CD4-positive, alpha-beta T cell treated with Interleukin-17A for 4 hours (primary cell): ENCODE data around the gene DEXI.
"Not testable (repeated sequence)": the region's sequence is repeated elsewhere in the genome, so short reads cannot be mapped to it uniquely, and the experiment has no call there.

Experiments used
- DNase-seq: peaks from one replicate; pipeline ENCODE4 v3.0.0-alpha.2; 2020; ENCODE audit warnings: mixed read lengths

Gene DEXI

GRCh38 chr16:10968498-10968897 is 26.2 kb upstream of the DEXI start:
- DNase-seq = no peak

DNA sequence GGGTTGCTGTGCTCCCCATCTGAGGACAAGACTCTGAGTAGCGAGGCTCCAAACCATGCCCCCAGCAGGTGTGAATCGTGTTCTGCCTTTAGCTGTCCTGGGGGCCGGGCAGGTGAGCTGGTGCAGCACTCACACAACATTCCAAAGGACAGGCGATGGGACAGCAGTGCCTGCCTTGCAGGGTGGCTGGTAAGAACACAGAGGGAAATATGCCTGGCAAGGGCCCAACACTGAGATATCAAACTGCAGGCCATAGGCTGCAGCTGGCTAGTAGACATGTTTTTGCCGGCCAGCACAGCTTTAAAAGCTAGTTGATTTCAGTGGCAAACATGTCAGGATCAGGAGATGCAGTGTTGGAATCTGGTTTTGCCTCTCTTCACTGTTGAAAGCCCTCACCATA is 25.7 kb upstream of the DEXI start:
- no peak for DNase-seq

- DNase-seq = not testable (repeated sequence)
Observed at GRCh38 chr16:10966559-10966958, 24.3 kb upstream of the DEXI start.

- no peak for DNase-seq
Observed at GRCh38 chr16:10966129-10966528, 23.9 kb upstream of the DEXI start.

DNA sequence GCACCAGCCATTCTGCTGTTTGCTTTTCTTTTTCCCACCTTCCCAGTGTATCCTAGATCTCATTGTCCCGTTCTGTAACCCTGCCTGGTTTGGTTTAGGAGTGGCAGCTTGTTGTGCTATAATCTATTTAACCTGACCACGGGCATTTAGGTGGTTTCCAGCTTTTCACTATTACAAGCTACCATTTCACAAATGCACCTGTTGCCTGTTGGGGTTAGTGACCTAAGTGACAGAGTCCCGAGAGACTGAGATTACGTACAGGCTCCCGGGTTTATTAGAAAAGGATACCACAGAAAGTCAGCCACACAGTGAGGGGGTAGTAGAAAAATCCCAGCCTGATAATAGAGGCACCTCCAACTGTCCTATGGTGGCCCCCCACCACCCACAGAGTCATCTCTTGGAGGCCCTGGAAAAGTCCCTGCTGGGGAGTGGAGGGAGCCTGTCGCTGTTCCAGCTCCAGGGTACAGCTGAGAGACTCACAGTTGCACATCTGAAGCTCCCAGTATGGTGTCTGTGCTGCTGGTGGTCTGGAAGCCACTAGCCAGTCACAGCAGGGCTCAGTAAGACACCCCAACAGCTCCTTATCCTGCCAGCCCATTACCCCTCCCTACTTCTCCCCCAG is 23.3 kb upstream of the DEXI start:
- DNase-seq = no peak

DNA sequence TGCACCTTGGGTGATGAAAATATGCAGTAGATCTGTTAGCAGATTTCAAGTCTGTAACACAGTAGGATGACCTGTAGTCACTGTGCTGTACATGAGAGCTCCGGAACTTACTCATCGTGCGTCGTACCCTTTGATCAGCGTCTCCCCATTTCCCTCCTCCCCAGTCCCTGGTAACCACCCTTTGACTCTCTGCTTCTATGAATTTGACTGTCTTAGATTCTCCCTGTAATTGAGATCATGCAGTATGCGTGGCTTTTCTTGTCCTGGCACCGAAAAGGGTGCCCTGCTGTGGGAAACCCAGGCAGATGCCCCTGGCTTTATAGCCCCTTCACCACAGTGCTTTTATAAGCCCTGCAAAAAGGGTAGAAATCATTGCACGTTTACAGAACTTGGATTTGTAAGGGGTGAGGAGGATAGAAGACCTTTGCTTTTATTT is 22.6 kb upstream of the DEXI start:
- DNase-seq = peak; percentile 70

DNA sequence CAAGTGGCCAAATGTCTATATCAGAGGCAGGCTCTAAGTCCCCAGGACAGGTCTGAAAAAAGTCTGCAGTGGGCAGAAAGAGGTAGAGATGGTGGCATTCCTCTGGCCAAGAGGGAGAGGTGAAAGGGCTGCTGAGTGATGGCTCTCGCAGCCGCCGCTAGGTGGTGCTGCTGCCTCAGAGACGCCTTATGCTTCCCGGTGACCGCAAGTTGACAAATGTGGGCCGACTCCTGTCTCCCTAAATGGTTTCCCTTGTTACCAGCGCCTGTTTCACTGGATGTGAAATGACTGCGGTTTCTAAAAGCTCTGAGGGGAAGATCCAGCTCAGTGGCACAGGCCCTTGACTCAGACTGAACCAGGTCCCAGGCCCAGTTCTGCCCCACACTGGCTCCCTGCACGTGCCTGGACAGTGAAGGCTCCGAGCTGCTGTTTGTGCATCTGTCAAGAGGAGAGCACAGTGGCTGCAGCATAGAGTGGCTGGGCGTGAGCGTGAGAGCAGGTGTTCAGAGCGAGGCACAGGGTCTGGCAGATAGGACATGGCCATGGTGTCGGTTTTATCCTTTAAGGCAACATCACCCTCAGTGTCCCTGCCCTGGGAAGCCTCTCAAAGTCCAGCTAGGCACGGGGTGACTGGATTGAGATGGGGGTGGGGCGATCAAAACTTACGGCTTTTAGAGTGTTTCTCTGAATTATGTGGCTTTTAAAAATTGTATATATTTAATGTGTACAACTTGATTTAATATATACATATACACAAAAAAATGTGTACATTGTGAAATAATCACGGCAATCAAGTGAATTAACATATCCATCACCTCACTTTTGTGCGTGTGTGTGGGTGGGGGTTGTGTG is 22.0 kb upstream of the DEXI start:
- peak; percentile 89 for DNase-seq

- no peak for DNase-seq
Observed at GRCh38 chr16:10961231-10961630, 19.0 kb upstream of the DEXI start.

DNA sequence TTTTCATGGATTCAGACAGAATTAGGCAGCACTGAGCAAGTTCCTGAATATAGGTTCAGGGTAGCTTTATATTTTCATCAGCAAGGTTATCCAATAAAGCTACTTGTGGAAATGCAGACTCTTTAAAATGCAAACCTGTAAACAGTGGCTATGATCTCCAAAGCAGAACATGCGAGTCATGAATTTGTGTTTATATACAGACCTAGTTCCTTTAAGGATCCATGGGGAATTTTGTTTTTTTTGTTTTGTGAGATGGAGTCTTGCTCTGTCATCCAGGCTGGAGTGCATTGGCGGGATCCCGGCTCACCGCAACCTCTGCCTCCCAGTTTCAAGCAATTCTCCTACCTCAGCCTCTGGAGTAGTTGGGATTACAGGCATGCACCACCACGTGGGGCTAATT is 16.9 kb upstream of the DEXI start:
- no peak for DNase-seq

DNA sequence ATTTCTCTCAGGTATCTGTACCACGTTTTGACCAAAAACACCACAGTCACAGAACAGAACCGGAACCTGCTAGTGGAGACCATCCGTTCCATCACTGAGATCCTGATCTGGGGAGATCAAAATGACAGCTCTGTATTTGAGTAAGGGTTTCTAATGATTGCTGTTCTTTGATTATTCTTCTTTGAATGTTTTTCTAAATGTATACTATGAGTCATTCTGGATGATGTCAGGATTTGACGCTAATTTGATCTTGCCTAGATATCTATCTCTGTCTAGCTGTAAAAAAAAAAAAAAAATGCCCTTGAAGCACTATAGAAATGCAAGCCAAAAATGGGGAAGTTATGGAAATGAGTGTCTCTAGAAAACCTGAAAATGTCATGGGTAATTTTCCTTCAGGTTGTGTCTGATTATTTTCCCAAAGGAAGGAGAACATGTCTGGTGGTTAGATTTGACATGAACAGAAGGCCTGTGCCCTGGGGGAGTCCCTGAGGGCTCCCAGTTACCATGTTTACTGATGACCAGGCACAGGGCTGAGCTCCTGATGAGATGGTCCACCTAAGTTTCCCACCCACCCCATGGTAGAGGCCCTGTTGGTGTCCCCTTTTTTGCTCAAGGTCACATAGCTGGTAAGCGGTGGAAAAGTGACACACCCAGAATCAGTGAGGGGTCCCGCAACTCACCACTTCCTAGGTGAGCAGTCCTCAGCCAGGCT is 15.7 kb upstream of the DEXI start:
- DNase-seq = no peak

DNA sequence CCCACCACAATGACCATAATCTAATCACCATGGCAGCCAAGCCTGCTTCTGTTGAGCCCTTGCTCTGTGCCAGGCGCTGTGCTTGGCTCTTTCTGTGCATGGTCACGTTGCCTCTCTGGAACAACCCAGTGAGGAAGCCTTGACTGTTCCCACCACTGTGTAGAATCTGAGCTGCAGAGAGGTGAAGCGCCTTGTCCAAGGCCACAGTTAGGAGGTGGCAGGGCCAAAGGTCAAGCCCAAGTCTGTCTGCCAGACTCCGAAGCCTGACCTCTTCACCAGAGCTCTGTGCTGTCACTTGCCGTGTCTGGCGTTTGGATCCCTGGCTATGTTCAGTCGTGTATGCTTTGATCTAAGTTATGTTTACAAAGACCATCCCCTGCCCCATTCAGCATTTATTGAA is 12.6 kb upstream of the DEXI start:
- no peak for DNase-seq

- DNase-seq = no peak
Observed at GRCh38 chr16:10951026-10951425, 8.8 kb upstream of the DEXI start.

GRCh38 chr16:10950393-10950792 is 8.1 kb upstream of the DEXI start:
- no peak for DNase-seq

DNA sequence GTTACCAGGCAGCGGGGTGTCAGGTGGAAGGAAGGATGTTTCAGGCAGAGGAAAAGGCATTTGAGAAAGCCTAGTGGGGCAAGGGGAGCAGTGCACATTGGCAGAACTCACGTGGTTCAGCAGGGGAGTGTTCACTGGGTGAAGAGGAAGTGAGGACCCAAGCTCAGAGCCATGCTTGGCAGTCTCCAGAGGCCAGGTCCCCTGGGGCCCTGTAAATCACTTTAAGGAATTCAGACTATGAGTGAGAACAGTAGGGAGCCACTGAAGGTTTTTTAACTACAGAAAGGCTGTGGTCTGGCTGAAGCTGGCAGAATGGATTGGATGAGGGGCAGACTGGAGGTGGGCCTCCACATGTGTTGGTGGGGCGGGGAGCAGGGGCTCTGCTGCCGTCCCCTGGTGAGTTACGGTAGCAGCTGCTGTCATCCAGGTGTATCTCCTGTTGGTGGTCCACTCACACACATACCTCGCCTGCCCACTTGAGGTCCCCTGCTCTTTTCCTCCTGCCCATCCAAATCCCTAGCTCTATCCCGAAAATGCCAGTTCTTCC is 7.2 kb upstream of the DEXI start:
- peak; percentile 48 for DNase-seq

- DNase-seq = no peak
Observed at GRCh38 chr16:10947211-10947787, 5.0 kb upstream of the DEXI start.

DNA sequence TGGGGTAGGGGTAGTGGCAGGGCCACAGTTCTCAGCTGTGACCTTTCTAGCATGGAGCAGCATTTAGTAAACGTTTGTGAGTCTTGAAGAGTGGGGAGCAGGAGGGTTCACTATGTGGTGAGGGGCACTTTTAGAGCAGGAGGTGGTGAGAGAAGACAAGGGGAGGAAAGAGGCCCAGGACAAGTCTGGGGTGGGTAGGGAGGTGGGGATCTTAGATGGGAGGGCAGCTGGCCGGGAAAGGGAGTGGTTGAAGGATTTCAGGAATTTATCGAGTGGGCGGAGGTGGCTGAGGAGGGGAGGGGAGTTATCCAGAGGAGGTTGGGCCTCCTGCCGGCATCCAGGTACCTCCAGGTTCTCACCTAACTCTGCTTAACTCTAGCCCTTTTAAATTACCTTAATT is 4.0 kb upstream of the DEXI start:
- DNase-seq = no peak

DNA sequence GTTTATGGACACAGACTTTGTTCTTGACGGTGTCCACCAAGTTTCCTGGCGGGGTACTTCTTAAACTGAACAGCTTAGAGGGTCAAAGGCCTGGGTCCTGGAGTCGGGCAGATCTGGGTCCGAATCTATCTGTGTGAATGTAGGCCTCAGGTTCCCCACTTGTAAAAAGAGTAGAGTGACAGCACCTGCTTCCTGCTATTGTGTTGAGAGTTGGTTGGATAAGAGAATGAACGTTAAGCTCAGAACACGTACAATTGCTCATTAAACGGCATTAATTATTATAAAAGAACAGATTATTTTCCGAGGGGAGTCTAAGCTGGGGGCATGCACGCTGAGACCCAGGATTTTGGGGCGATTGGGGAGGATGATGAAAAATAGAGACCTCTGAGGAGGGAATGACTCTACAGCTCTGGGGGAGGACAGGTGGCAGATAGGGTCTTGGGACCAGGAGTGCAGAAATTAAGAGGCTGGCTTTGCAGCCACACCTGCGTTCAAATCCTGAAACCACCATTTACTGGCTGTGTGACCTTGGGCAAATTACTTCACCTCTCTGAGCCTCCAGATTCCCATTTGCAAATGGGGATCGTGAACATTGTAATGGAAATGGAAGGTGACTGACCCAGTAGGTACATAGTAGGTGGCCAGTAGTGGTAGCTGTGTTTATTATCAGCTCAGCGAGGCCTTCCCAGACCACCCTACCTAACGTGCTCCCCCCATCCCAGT is 3.0 kb upstream of the DEXI start:
- no peak for DNase-seq

- peak; percentile 96 for DNase-seq
Observed at GRCh38 chr16:10944249-10945064, 2.2 kb upstream of the DEXI start, which contains the start of gene CLEC16A. CLEC16A (plus strand) TSS chr16:10944564; CDS start chr16:10944718, 154 bp downstream.

- DNase-seq = no peak
Observed at GRCh38 chr16:10943064-10943353, 741 bp upstream of the DEXI start.

GRCh38 chr16:10941935-10942351 is 325 bp downstream of the DEXI start:
- not testable (repeated sequence) for DNase-seq

- no peak for DNase-seq
Observed at GRCh38 chr16:10941127-10941933, 938 bp downstream of the DEXI start.
